K562 (cell line): ENCODE data around the gene CDNF. TPM values are rescaled to one million over a fixed set of nuclear protein-coding genes. Genes with fewer than 3 reads are reported as not detected.

Source experiments
- ARID2 ChIP-seq: fragments of 450-650 bp; IDR thresholded peaks from 2 replicates; pipeline ENCODE4 v1.6.1; 2017; ENCODE audit warnings: antibody characterized with exemption, mild to moderate bottlenecking
- ETS2 ChIP-seq: IDR thresholded peaks from 2 replicates; pipeline ENCODE4 v1.6.1; 2016; ENCODE audit warnings: borderline replicate concordance, missing genetic modification characterization, mild to moderate bottlenecking, moderate library complexity, missing compliant biosample characterization; ENCODE audit not compliant: poor library complexity, severe bottlenecking
- NCOA2 ChIP-seq, 2 experiments: fragments of 450-650 bp; IDR thresholded peaks; 2 replicates each; pipeline ENCODE4 v1.6.1; 2018; ENCODE audit warnings: mild to moderate bottlenecking in 2 of 2, moderate library complexity in 1 of 2; ENCODE audit not compliant: partially characterized antibody in 2 of 2
- PML ChIP-seq: IDR thresholded peaks from 2 replicates; pipeline ENCODE4 v1.6.1; 2012; ENCODE audit warnings: low read length, inconsistent platforms
- RUNX1 ChIP-seq: sonication (generic); IDR thresholded peaks from 2 replicates; pipeline ENCODE4 v1.6.1; 2016; ENCODE audit warnings: antibody characterized with exemption, low read depth
- STAG1 ChIP-seq: sonication (generic); formaldehyde crosslinking; IDR thresholded peaks from 2 replicates; pipeline ENCODE4 v1.5.0; 2020; ENCODE audit warnings: missing genetic modification reagents, borderline replicate concordance
- TAL1 ChIP-seq: fragments of 450-650 bp; IDR thresholded peaks from 2 replicates; pipeline ENCODE4 v1.6.1; 2016; ENCODE audit warnings: mild to moderate bottlenecking
- YBX1 ChIP-seq: fragments of 450-650 bp; IDR thresholded peaks from 2 replicates; pipeline ENCODE4 v1.7.1; 2016; ENCODE audit warnings: mild to moderate bottlenecking
- polyA plus RNA-seq, 8 experiments: library from polyadenylated mRNA; depleted of rRNA in 4 of 8; stranded (reverse) in 5 of 8; unstranded in 3 of 8; fragments of >200 nt; fragmentation: Nextera tagmentation in 2 of 8; fragmentation: Illumina TruSeq in 1 of 8; extraction: Ambion mirVana in 2 of 8; extraction: Trizol in 1 of 8; gene quantifications; 2 replicates each; pipeline versions ENCODE4 v1.2.1 to v1.2.3, GENCODE V29; 2011 to 2014; ENCODE audit warnings: inconsistent platforms in 1 of 8, missing spikeins in 1 of 8
- total RNA-seq, 7 experiments: library from RNA; depleted of rRNA in 6 of 7; stranded (reverse); fragments of >200 nt in 6 of 7; fragmentation: Illumina TruSeq in 2 of 7; extraction: Trizol in 2 of 7; gene quantifications; 2 replicates each; pipeline versions ENCODE4 v1.2.1 to v1.2.3, GENCODE V29; 2011 to 2021; ENCODE audit warnings: low replicate concordance in 1 of 7
- TF ChIP-seq, protein P1 (sequence below), 2 experiments: fragments of 450-650 bp in 1 of 2; IDR thresholded peaks; 2 replicates each; pipeline ENCODE4 v1.6.1; 2011 to 2017; ENCODE audit warnings: low read depth in 2 of 2, antibody characterized with exemption in 1 of 2, borderline replicate concordance in 1 of 2, low read length in 1 of 2, mild to moderate bottlenecking in 1 of 2, mixed read lengths in 1 of 2; ENCODE audit not compliant: control insufficient read depth in 1 of 2
- TF ChIP-seq, protein P2 (sequence below): fragments of 250-450 bp; sonication (Bioruptor Pico); IDR thresholded peaks from 2 replicates; pipeline ENCODE4 v1.8.0; 2022; ENCODE audit warnings: inconsistent platforms
- TF ChIP-seq, protein P3 (sequence below): fragments of 250-450 bp; sonication (Bioruptor Pico); IDR thresholded peaks from 2 replicates; pipeline ENCODE4 v1.8.0; 2022; ENCODE audit warnings: moderate library complexity, mild to moderate bottlenecking, inconsistent platforms
- TF ChIP-seq, protein P4 (sequence below): fragments of 450-650 bp; IDR thresholded peaks from 2 replicates; pipeline ENCODE4 v1.6.1; 2018; ENCODE audit not compliant: partially characterized antibody
- TF ChIP-seq, protein P5 (sequence below): sonication (generic); formaldehyde crosslinking; IDR thresholded peaks from 2 replicates; pipeline ENCODE4 v1.8.0; 2023; ENCODE audit warnings: mild to moderate bottlenecking, missing genetic modification reagents

CDNF gene
- total and polyA plus RNA-seq, 9 of the 15 experiments (the other 6 are each of a cell fraction or from before 2014, with no cell fraction given): 0.18 to 1.6 (median 0.61) TPM

DNA sequence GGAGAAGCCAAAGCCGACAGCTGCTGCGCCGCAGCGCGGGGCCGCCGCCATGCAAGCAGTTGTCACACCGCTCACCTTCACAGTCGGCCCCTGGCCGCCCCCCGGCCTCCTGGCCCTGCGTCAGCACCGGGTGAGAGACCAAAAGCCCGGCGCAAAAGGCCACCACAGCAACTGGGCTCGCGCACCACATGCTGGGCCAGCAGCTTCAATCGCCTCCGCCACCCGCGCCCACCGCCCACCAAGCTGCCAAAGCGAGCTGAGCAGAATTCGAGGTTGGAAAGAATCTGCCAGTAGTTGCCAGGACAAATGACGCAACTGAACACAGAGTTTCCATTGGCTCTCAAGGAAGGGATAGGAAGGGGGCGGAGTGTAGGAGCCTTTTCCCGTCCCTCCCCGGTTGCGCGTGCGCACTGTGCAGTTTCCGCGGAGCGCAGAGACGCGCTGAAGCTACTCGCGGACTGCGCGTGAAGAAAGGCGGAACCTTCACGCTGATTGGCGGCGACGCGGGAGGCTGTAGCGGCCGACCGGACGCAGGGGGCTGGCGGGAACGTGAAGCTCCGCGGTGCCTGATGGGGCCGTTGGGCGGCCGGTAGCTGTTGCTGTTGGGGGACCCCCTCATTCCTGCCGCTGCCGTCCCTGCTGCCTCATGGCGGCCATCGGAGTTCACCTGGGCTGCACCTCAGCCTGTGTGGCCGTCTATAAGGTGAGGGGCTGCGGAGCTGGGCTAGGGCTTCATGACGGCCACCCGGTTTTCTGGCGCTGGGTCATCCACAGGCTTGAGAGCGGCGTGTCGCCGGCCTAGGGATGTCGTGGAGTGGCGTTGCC is at the start of gene CDNF, which contains the start of the genes HSPA14 and MSANTD7 (continued):
- TF ChIP-seq, protein P1, sequence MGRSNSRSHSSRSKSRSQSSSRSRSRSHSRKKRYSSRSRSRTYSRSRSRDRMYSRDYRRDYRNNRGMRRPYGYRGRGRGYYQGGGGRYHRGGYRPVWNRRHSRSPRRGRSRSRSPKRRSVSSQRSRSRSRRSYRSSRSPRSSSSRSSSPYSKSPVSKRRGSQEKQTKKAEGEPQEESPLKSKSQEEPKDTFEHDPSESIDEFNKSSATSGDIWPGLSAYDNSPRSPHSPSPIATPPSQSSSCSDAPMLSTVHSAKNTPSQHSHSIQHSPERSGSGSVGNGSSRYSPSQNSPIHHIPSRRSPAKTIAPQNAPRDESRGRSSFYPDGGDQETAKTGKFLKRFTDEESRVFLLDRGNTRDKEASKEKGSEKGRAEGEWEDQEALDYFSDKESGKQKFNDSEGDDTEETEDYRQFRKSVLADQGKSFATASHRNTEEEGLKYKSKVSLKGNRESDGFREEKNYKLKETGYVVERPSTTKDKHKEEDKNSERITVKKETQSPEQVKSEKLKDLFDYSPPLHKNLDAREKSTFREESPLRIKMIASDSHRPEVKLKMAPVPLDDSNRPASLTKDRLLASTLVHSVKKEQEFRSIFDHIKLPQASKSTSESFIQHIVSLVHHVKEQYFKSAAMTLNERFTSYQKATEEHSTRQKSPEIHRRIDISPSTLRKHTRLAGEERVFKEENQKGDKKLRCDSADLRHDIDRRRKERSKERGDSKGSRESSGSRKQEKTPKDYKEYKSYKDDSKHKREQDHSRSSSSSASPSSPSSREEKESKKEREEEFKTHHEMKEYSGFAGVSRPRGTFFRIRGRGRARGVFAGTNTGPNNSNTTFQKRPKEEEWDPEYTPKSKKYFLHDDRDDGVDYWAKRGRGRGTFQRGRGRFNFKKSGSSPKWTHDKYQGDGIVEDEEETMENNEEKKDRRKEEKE (IDR thresholded peaks at IDR 0.05; ENCODE audit: borderline replicate concordance in 1 of 2, control insufficient read depth in 1 of 2, low read depth in 2 of 2, low read length in 1 of 2): no peak
- TF ChIP-seq RUNX1: no peak
- TF ChIP-seq STAG1: 0 out of 2 replicates have a peak, but pooled peaks have one; percentile 14
- TF ChIP-seq PML: peak; percentile 43; the same call in 1 of the 2 replicates
- TF ChIP-seq, protein P2, sequence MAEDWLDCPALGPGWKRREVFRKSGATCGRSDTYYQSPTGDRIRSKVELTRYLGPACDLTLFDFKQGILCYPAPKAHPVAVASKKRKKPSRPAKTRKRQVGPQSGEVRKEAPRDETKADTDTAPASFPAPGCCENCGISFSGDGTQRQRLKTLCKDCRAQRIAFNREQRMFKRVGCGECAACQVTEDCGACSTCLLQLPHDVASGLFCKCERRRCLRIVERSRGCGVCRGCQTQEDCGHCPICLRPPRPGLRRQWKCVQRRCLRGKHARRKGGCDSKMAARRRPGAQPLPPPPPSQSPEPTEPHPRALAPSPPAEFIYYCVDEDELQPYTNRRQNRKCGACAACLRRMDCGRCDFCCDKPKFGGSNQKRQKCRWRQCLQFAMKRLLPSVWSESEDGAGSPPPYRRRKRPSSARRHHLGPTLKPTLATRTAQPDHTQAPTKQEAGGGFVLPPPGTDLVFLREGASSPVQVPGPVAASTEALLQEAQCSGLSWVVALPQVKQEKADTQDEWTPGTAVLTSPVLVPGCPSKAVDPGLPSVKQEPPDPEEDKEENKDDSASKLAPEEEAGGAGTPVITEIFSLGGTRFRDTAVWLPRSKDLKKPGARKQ: no peak
- TF ChIP-seq ETS2 (tag): no peak
- no peak for TF ChIP-seq ARID2
- TF ChIP-seq, protein P3, sequence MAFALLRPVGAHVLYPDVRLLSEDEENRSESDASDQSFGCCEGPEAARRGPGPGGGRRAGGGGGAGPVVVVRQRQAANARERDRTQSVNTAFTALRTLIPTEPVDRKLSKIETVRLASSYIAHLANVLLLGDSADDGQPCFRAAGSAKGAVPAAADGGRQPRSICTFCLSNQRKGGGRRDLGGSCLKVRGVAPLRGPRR: no peak
- TF ChIP-seq, protein P4, sequence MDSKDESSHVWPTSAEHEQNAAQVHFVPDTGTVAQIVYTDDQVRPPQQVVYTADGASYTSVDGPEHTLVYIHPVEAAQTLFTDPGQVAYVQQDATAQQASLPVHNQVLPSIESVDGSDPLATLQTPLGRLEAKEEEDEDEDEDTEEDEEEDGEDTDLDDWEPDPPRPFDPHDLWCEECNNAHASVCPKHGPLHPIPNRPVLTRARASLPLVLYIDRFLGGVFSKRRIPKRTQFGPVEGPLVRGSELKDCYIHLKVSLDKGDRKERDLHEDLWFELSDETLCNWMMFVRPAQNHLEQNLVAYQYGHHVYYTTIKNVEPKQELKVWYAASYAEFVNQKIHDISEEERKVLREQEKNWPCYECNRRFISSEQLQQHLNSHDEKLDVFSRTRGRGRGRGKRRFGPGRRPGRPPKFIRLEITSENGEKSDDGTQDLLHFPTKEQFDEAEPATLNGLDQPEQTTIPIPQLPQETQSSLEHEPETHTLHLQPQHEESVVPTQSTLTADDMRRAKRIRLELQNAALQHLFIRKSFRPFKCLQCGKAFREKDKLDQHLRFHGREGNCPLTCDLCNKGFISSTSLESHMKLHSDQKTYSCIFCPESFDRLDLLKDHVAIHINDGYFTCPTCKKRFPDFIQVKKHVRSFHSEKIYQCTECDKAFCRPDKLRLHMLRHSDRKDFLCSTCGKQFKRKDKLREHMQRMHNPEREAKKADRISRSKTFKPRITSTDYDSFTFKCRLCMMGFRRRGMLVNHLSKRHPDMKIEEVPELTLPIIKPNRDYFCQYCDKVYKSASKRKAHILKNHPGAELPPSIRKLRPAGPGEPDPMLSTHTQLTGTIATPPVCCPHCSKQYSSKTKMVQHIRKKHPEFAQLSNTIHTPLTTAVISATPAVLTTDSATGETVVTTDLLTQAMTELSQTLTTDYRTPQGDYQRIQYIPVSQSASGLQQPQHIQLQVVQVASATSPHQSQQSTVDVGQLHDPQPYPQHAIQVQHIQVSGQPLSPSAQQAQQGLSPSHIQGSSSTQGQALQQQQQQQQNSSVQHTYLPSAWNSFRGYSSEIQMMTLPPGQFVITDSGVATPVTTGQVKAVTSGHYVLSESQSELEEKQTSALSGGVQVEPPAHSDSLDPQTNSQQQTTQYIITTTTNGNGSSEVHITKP: peak; percentile 7
- no peak for TF ChIP-seq TAL1
- no peak for TF ChIP-seq NCOA2 (IDR thresholded peaks at IDR 0.05; ENCODE audit: partially characterized antibody in 2 of 2)
- TF ChIP-seq, protein P5, sequence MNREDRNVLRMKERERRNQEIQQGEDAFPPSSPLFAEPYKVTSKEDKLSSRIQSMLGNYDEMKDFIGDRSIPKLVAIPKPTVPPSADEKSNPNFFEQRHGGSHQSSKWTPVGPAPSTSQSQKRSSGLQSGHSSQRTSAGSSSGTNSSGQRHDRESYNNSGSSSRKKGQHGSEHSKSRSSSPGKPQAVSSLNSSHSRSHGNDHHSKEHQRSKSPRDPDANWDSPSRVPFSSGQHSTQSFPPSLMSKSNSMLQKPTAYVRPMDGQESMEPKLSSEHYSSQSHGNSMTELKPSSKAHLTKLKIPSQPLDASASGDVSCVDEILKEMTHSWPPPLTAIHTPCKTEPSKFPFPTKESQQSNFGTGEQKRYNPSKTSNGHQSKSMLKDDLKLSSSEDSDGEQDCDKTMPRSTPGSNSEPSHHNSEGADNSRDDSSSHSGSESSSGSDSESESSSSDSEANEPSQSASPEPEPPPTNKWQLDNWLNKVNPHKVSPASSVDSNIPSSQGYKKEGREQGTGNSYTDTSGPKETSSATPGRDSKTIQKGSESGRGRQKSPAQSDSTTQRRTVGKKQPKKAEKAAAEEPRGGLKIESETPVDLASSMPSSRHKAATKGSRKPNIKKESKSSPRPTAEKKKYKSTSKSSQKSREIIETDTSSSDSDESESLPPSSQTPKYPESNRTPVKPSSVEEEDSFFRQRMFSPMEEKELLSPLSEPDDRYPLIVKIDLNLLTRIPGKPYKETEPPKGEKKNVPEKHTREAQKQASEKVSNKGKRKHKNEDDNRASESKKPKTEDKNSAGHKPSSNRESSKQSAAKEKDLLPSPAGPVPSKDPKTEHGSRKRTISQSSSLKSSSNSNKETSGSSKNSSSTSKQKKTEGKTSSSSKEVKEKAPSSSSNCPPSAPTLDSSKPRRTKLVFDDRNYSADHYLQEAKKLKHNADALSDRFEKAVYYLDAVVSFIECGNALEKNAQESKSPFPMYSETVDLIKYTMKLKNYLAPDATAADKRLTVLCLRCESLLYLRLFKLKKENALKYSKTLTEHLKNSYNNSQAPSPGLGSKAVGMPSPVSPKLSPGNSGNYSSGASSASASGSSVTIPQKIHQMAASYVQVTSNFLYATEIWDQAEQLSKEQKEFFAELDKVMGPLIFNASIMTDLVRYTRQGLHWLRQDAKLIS (CRISPR knock-in tag): 0 out of 2 replicates have a peak, but pooled peaks have one; percentile 75
- no peak for TF ChIP-seq YBX1
